Panc1 (cell line): Measurements from ENCODE around the gene ALOX5.

Experiments used
- CTCF ChIP-seq: fragments of 450-650 bp; IDR thresholded peaks from 2 replicates; pipeline ENCODE4 v1.5.1; 2017; ENCODE audit warnings: mild to moderate bottlenecking
- POLR2AphosphoS5 ChIP-seq: IDR thresholded peaks from 2 replicates; pipeline ENCODE4 v1.6.1; 2012; ENCODE audit warnings: mild to moderate bottlenecking, low read depth, low read length, moderate library complexity
- REST ChIP-seq, 2 experiments: IDR thresholded peaks; 2 replicates each; pipeline ENCODE4 v1.6.1; 2011 to 2012; ENCODE audit warnings: low read depth in 2 of 2, control low read depth in 1 of 2, low read length in 1 of 2, mild to moderate bottlenecking in 1 of 2, moderate library complexity in 1 of 2; ENCODE audit not compliant: insufficient read depth in 1 of 2
- TCF7L2 ChIP-seq: IDR thresholded peaks from 2 replicates; pipeline ENCODE4 v1.6.1; 2011; ENCODE audit warnings: mild to moderate bottlenecking, low read depth, low read length, inconsistent platforms

DNA sequence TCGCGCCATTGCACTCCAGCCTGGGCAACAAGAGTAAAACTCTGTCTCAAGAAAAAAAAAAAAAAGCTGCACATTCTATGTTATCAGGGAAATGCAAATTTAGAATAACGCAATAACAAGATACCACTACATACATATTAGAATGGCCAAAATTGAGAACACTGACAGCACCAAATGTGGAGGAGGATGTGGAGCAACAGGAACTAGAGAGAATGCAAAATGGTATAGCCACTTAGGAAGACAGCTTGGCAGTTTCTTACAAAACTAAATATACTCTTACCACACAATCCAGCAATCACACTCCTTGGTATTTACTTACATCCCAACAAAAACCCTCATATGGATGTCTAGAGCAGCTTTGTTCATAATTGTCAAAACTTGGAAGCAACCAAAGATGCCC lies 76.8 kb downstream of the ALOX5 start:
- TF ChIP-seq CTCF (no peak), TCF7L2 (no peak), POLR2AphosphoS5 (no peak), REST (IDR thresholded peaks at IDR 0.05; ENCODE audit: insufficient read depth in 1 of 2, low read depth in 2 of 2, low read length in 1 of 2) (no peak)
